GM19397 (cell line): ENCODE measurements around the gene ALOXE3.

Experiments used
- ATAC-seq: cut with Tn5 transposase; IDR thresholded peaks from one replicate; pipeline ENCODE4 v1.9.1; 2021; ENCODE audit warnings: mild to moderate bottlenecking, moderate library complexity; ENCODE audit not compliant: unreplicated experiment

The ALOXE3 gene

DNA sequence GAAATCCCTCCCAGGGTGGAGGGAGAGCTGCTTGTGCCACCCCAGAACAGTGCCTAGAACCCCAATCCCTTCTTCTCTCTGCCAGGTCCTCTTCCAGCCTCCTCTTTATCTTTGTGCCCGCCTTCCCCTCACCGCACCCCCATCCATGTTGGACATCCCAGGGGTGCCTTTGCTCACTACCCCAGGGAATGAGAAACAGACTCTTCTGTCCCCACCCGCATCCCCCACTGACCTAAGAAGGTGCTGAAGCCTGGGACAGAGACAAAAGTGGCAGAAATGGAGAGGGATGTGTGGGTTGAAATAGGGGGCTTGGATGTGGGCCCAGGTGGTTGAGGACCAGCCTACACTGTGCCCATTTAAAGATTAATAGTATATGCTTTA lies 62.5 kb downstream of the ALOXE3 start:
- no peak for ATAC-seq

GRCh38 chr17:8053600-8053999 lies 64.7 kb downstream of the ALOXE3 start:
- no peak for ATAC-seq

GRCh38 chr17:8052256-8053252 lies 65.8 kb downstream of the ALOXE3 start:
- ATAC-seq: no peak

- ATAC-seq: no peak
These were observed 66.5 kb downstream of the ALOXE3 start for GRCh38 chr17:8051831-8052230.

DNA sequence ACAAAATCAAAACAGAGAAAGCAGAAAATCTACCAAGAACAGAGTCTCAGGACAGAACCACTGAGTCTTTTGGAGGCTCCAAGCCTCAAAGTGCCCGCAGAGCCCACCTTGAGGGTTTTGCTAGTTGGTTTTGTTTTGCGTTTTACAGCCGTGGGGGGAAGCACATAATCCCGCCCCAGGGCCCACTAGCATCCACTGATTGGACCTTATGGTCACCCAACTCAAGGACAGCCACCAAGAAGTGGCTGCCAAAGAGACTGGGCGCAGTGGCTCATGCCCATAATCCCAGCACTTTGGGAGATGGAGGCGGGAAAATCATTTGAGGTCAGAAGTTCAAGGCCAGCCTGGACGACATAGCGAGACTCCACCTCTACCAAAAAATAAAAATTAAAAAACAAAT lies 69.6 kb downstream of the ALOXE3 start:
- ATAC-seq: no peak

DNA sequence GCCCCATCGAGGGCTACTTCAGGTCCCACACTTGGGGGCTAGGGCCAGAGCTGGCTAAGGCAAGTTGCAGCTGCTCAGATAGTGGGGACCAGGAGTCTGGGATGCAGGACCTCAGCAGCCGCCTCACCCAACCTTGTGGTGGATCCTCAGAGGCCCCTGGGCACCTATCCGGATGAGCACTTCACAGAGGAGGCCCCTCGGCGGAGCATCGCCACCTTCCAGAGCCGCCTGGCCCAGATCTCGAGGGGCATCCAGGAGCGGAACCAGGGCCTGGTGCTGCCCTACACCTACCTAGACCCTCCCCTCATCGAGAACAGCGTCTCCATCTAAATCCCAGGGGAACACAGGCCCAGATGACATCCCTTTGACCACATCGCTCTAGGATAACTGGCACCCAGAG lies 70.1 kb downstream of the ALOXE3 start:
- no peak for ATAC-seq

DNA sequence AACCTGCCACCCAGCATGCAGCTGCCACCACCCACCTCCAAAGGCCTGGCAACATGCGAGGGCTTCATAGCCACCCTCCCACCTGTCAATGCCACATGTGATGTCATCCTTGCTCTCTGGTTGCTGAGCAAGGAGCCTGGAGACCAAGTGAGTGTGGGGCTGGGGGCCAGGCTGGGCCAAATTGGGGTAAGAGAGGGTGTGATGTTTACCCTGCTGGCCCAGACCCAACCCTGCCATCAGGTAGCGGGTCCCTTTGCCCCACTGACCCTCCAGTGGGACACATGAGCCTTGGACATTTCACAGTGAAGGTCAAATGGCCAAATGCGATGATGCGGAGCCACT lies 70.6 kb downstream of the ALOXE3 start:
- no peak for ATAC-seq

GRCh38 chr17:8046929-8047768 lies 71.2 kb downstream of the ALOXE3 start:
- ATAC-seq: no peak

GRCh38 chr17:8046306-8046928 lies 71.9 kb downstream of the ALOXE3 start:
- ATAC-seq: no peak
